Effector memory CD8-positive, alpha-beta T cell (primary cell): ENCODE data around the gene TIMM44.

ENCODE experiments used
- ATAC-seq: fragments of 150-1000 bp; cut with Tn5 transposase; replicated peaks from 2 replicates; pipeline ENCODE4 v1.10.0; 2021; ENCODE audit warnings: mild to moderate bottlenecking, moderate library complexity
- DNase-seq, 3 experiments: peaks; one replicate each; pipeline ENCODE4 v3.0.0; 2021
- H3K27ac Mint-ChIP-seq, 2 donors: one replicate each; pipeline ENCODE4 v1.8.0; 2022; ENCODE audit warnings: mild to moderate bottlenecking in 2 of 2, mixed read lengths in 2 of 2, moderate library complexity in 2 of 2
- H3K27me3 Mint-ChIP-seq, 2 donors: one replicate each; pipeline ENCODE4 v1.8.0; 2022; ENCODE audit warnings: mixed read lengths in 2 of 2
- H3K36me3 Mint-ChIP-seq: one replicate; pipeline ENCODE4 v1.8.0; 2022; ENCODE audit warnings: mild to moderate bottlenecking, moderate library complexity, mixed read lengths; ENCODE audit not compliant: insufficient read depth
- H3K4me1 Mint-ChIP-seq, 2 donors: one replicate each; pipeline ENCODE4 v1.8.0; 2022; ENCODE audit warnings: low read depth in 2 of 2, mixed read lengths in 2 of 2
- H3K4me3 Mint-ChIP-seq, 2 donors: one replicate each; pipeline ENCODE4 v1.8.0; 2022; ENCODE audit warnings: mild to moderate bottlenecking in 2 of 2, mixed read lengths in 2 of 2, moderate library complexity in 2 of 2
- H3K9me3 Mint-ChIP-seq, 2 donors: one replicate each; pipeline ENCODE4 v1.8.0; 2022; ENCODE audit warnings: mixed read lengths in 2 of 2
- total RNA-seq, 9 experiments: gene quantifications; one replicate each; lab custom pipeline; 2026; lab: John Stamatoyannopoulos, UW

TIMM44 gene, protein sequence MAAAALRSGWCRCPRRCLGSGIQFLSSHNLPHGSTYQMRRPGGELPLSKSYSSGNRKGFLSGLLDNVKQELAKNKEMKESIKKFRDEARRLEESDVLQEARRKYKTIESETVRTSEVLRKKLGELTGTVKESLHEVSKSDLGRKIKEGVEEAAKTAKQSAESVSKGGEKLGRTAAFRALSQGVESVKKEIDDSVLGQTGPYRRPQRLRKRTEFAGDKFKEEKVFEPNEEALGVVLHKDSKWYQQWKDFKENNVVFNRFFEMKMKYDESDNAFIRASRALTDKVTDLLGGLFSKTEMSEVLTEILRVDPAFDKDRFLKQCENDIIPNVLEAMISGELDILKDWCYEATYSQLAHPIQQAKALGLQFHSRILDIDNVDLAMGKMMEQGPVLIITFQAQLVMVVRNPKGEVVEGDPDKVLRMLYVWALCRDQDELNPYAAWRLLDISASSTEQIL
- 38.9 to 140 (median 66.8) reads per million in 9 experiments for total RNA-seq

DNA sequence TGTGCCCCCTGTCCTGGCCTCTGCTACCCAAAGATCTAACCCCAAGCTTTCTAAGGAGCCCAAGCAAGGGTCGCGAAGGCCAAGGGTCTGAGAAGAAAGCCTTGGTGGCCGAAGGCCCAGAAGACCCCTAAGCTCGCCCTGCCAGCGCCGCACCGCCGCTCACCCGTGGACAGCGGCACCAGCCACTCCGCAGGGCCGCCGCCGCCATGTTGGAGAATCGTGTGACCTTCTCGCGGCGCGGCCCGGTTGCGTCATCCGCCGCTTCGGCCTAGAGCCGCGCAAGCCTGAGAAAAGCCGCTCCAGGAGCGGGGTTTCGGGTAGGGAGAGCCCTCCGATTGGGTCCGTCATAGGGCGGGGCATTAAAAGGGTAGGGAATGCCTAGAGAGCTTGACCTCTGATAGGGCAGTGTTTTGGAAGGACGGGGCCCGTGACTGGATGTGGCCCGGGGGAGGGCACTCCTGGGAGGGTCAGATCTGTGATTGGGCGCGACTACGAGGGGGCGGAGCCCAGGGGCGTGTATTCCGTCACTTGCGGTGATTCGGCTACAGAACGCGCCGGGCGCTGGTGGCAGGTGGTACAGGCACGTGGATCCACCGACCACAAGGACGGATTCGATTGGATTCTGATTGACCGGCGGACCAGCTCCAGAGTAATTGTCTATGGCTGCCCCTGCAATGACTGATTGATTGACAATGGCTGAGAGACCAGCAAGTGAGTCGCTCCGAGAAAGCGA, at the start of gene TIMM44:
Gene TIMM44, minus strand, starts transcription at position 223 of the 733 bp plus-strand sequence. Its CDS starts 15 bp downstream, at position 208.
- peak within 1 kb of the TSS; percentile 95 to 98 for H3K27ac Mint-ChIP-seq
- ATAC-seq (peak; percentile 91), DNase-seq (peak; percentile 97 to 98 (median 97))
- H3K27me3 Mint-ChIP-seq, result no peaks in the 10 kb centered on the region
- no peaks in the 10 kb centered on the region for H3K9me3 Mint-ChIP-seq
- peaks cover 39% of the 10 kb centered on the region for H3K36me3 Mint-ChIP-seq
- H3K4me1 Mint-ChIP-seq, result peaks cover 22 to 24% of the 10 kb centered on the region in 2 donors
- peak within 1 kb of the TSS; percentile 92 to 94 for H3K4me3 Mint-ChIP-seq

DNA sequence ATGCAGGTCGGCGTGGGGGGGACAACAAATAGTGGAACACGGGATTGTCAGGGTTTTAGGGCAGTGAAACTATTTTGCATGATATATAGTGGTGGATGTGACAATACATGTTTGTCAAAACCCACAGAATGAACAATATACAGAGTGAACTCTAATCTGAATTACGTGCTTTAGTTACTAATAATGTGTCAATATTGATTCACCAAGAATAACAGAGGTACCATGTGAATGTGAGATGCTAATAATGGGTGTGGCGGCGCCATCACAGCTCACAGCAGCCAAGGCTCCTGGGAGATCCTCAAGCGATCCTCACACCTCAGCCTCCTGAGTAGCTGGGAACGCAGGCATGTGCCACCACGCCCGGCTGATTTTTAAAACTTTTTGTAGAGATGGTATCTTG, 49.1 kb upstream of the TIMM44 start:
- Mint-ChIP-seq H3K27ac (no peak overlapping the region), H3K27me3 (no peaks in the 10 kb centered on the region), H3K9me3 (no peaks in the 10 kb centered on the region), H3K4me1 (peaks cover 33 to 43% of the 10 kb centered on the region in 2 donors), H3K4me3 (no peak overlapping the region), H3K36me3 (peaks cover 44% of the 10 kb centered on the region)
- no peak for ATAC-seq
- DNase-seq, result no peak

DNA sequence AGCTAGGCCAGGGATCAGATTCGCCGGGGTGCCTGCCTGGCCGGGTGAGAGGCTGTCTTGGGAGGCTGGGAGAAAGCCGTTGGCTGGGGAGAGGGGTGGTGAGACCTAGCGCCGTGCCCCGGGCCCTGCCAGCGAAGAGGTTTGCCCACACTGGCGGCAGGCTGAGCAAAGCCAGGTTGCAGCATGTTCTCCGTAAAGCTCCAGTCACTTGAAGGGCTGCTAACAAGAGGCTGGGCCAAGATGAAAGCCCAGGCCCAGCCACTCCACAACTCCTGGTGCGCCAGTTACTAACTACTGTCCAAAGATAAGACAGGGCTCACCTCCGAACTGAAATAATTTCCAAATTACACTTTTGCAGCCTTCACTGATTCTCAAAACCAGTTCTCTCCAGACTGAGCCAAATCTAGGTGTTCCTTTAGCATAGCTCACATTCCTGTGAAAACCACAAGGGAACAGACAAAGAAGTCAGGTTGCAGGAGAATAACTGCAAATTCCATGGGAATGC, 45.7 kb upstream of the TIMM44 start:
- DNase-seq (no peak), ATAC-seq (no peak)
- Mint-ChIP-seq H3K27me3 (no peaks in the 10 kb centered on the region), H3K36me3 (peaks cover 44% of the 10 kb centered on the region), H3K4me3 (no peak overlapping the region), H3K9me3 (no peaks in the 10 kb centered on the region), H3K27ac (no peak overlapping the region), H3K4me1 (peaks cover 21 to 34% of the 10 kb centered on the region in 2 donors)

DNA sequence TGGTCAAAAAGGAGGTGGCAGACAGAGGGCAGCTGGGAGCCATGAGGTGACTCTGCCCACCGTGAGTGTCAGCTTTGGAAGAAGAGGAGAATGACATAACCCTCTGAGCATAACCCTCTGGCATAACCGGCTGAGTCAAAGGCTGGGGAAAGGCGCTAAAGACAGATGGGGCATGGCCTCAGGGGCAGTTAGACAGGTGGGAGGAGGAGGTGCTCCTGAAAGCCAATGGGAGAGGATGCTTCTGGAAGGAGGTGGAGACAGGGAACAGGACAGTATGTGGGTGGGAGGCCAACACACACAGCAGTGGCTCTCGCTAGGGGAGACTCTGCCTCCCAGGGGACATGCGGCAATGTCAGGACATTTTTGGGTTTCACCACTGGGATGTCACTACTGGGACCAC, 44.8 kb upstream of the TIMM44 start:
- H3K27ac Mint-ChIP-seq, result peak overlapping the region in 1 of 2 donors; percentile 16
- DNase-seq (no peak), ATAC-seq (no peak)
- no peaks in the 10 kb centered on the region for H3K27me3 Mint-ChIP-seq
- peaks cover 16 to 33% of the 10 kb centered on the region in 2 donors for H3K4me1 Mint-ChIP-seq
- no peaks in the 10 kb centered on the region for H3K9me3 Mint-ChIP-seq
- peaks cover 44% of the 10 kb centered on the region for H3K36me3 Mint-ChIP-seq
- H3K4me3 Mint-ChIP-seq, result no peak overlapping the region

DNA sequence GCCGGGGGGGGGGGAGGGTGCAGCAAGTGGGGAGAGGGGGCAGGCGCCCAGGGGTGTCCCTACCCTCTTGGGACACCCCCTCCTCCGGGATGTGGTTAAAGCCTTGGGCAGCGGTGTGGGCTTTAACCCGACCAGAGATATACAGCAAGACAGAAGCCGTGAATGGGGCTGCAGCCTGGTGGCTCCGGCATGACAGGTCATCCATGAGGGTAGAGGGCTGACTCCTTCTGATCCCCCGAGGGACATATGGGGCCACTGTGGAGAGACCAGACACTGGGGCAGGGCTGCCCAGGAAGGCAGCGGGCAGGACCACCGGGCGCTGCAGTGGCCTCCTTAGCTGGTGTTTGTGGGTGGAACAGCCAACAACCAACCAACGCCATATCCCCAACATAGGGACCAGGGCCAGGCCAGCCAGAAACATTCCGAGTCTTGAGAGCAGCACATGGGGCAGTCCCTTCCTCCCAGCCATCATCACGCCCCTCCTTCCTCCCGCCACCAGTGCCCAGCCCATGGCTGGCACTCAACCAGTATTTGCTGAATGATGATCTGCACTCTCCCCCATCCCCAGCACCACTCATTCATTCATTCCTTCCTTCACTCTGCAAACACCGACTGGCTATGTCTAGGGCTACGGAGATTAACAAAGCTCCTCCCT, 43.8 kb upstream of the TIMM44 start:
- H3K9me3 Mint-ChIP-seq, result no peaks in the 10 kb centered on the region
- H3K36me3 Mint-ChIP-seq, result peaks cover 46% of the 10 kb centered on the region
- ATAC-seq (no peak), DNase-seq (no peak)
- no peaks in the 10 kb centered on the region for H3K27me3 Mint-ChIP-seq
- no peak overlapping the region for H3K4me3 Mint-ChIP-seq
- peaks cover 15 to 29% of the 10 kb centered on the region in 2 donors for H3K4me1 Mint-ChIP-seq
- H3K27ac Mint-ChIP-seq, result no peak overlapping the region

DNA sequence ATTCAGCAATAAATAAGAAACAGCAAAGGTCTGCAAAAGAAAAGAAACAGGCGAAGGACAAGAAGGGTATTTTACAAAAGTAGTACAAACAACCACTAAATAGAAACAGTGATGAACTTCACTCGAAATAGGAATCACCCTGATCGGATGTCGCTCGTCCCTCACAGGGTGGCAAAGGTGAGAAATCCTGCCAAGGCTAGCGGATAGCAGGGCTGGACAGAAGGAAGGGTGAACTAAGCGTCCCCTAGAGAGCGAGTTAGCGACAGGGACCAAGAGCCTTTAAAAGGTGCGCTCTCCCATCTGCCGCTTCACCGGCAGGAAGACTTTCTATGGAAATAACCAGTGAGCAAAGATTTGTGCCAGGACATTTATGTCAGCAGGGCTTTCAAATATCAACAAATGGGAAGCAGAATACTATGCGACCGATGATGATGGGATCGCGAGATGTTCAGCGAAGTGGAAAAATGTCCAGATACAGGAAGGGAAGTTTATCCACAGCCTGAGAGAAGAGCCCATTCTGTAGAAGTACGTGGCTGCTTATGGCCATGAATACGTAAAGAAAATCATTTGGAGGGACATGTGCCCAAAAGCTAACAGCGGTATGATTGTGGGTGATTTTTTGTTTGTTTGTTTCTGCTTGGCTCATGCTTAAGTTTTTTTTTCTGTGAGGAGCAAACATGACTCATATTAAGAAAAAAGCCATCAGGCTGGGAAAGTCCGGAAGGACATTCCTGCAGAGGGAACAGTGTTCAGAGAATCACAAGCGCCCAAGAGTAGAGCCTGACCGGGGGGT, 43.1 kb upstream of the TIMM44 start:
- Mint-ChIP-seq H3K4me1 (peaks cover 14 to 28% of the 10 kb centered on the region in 2 donors), H3K9me3 (no peaks in the 10 kb centered on the region), H3K27me3 (no peaks in the 10 kb centered on the region), H3K27ac (peak overlapping the region; percentile 15 to 33), H3K4me3 (no peak overlapping the region), H3K36me3 (peaks cover 39% of the 10 kb centered on the region)
- DNase-seq (no peak), ATAC-seq (no peak)

DNA sequence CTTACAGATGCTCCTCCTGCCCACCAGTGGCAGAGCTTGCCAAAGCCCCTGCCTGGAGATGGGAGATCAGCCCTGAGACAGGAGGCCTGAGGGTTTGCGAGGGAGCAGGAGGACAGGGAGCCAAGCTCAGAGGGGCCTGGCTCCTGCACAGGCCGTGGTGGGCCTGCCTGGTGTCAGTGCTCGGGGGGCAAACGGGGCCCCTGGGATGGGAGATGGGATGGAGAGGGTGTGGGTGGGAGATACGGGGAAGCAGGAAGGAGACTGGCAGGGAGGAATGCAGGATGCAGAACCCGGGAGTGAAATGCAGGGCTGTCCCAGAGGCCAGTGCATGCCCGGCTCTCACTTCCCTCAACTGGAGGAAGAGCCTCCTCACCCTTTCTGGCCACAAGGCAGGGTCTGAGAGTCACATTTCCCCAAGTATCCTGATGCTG, 42.0 kb upstream of the TIMM44 start:
- Mint-ChIP-seq H3K4me1 (peaks cover 14 to 28% of the 10 kb centered on the region in 2 donors), H3K27me3 (no peaks in the 10 kb centered on the region), H3K36me3 (peaks cover 31% of the 10 kb centered on the region), H3K27ac (no peak overlapping the region), H3K9me3 (no peaks in the 10 kb centered on the region), H3K4me3 (no peak overlapping the region)
- no peak for ATAC-seq
- no peak for DNase-seq

DNA sequence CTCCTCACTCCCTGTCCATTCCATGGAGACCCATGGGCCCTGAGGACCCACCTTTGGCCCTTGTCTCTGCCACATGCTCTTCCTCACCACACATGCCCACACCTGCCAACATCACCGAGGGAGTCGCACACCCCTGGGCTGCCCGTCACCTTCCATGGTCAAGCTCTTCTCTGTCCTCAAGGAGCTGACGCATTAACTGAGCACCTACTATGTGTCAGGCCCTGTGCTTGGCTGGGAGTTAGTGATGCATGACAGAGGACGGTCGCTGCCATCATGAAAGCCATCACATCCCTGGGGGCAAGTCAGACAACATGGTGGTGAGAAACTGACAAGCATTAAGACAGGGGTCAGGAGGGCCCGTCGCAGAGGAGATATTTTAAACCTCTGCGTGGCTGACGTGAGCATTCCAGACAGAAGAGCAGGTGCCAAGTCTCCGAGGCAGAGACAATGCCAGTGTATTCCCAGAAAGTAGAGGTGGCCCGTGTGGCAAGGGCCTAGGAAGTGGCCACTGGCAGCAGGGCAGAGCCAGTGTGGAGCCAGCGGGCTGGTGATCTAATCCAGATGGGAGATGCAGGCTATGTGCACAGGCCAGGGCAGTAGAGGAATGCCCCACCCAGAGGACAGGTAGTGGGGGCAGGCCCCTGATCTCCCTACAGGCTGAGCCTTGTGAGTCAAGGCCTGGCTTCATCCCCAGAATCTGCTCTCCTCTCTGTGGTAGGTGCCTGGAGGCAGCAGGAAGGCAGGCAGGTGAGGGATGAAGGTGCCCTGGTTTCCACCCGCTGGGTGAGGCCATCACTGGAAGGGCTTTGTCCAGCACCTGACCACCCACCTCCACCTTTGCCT, 40.8 kb upstream of the TIMM44 start:
- H3K36me3 Mint-ChIP-seq, result peaks cover 25% of the 10 kb centered on the region
- DNase-seq (no peak), ATAC-seq (no peak)
- H3K27me3 Mint-ChIP-seq, result no peaks in the 10 kb centered on the region
- H3K4me3 Mint-ChIP-seq, result no peak overlapping the region
- peak overlapping the region; percentile 62 to 81 for H3K27ac Mint-ChIP-seq
- no peaks in the 10 kb centered on the region for H3K9me3 Mint-ChIP-seq
- peaks cover 14 to 28% of the 10 kb centered on the region in 2 donors for H3K4me1 Mint-ChIP-seq

DNA sequence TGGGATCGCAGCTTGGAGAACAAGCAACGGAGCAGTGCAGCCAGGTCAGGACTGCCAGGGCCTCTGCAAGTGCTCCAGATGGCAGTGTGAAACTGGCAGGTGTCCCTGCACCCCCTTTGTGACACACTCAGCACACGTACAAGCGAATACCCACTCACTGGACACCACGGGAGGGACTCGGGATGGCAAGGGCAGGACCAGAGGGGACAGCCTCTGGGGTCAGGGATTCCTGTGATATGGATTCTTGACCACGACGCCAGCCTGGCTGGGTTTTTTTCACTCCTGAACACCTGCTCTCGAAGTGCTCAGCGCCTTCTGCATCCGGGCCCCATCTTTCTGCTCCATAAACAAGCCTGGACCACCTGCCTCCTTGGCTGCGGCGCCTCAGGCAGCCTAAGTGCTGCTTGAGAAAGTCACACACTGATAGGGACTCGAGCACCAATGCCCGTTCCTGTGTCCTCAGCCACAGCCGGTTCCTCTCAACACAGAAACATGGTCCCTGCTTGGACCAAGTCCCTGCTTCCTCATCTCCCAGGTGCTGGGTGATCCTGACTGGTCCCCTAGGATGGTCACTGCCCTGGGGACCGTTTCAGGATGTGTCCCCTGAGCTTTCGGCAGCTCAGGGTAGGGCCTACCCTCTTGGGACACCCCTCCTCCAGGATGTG, 40.0 kb upstream of the TIMM44 start:
- Mint-ChIP-seq H3K4me1 (peaks cover 12 to 26% of the 10 kb centered on the region in 2 donors), H3K27ac (peak overlapping the region; percentile 62 to 81), H3K36me3 (peaks cover 20% of the 10 kb centered on the region), H3K4me3 (no peak overlapping the region), H3K9me3 (no peaks in the 10 kb centered on the region), H3K27me3 (no peaks in the 10 kb centered on the region)
- no peak for ATAC-seq
- no peak for DNase-seq

DNA sequence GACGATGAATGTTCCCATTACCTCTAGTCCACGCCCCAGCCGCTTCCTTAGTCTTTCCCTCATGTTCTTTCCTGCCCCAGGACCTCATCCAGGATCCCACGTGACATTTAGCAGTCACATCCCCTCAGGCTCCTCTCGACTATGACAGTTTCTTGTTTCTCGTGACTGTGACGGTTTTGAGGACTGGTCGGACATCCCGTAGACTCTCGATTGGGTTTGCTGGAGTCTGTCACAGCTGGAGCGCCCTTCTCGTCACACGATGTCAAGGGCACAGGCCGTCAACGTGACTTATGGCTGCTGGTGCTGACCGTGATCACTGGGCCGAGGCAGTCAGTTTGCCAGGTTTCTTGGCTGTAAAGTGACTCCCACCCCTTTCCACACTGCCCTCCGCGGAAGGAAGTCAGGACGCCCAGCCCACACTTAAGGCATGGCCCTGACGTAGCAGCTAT, 39.2 kb upstream of the TIMM44 start:
- peaks cover 8 to 18% of the 10 kb centered on the region in 2 donors for H3K4me1 Mint-ChIP-seq
- ATAC-seq (no peak), DNase-seq (no peak)
- H3K9me3 Mint-ChIP-seq, result no peaks in the 10 kb centered on the region
- H3K4me3 Mint-ChIP-seq, result no peak overlapping the region
- no peak overlapping the region for H3K27ac Mint-ChIP-seq
- no peaks in the 10 kb centered on the region for H3K27me3 Mint-ChIP-seq
- peaks cover 13% of the 10 kb centered on the region for H3K36me3 Mint-ChIP-seq

DNA sequence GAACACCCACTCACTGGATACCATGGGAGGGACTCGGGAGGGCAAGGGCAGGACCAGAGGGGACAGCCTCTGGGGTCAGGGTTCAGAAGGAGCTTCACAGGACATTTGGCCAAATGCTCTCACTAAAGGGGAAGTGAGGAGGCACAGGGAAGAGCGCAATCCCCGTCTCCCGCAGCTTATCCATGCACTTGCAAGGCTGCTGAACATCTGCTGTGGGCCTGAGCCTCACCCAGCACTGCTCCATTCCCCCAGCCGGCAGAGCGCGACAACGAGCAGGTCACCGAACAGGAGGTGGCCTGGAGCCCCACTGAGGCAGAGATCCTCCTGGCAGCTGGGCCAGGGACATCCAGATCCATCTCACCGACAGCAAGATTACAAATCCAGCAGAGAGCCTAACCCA, 38.6 kb upstream of the TIMM44 start:
- no peak for DNase-seq
- Mint-ChIP-seq H3K4me3 (no peak overlapping the region), H3K4me1 (peaks cover 8 to 16% of the 10 kb centered on the region in 2 donors), H3K27ac (no peak overlapping the region), H3K36me3 (peaks cover 12% of the 10 kb centered on the region), H3K9me3 (no peaks in the 10 kb centered on the region), H3K27me3 (no peaks in the 10 kb centered on the region)
- no peak for ATAC-seq
